Embryonic facial prominence (tissue), 1 donor: ENCODE measurements around the gene ATP6V1B1.

ENCODE experiments used
- DNase-seq: peaks from one replicate; pipeline ENCODE4 v3.0.0-alpha.2; 2016; ENCODE audit errors: extremely low spot score

The ATP6V1B1 gene

DNA sequence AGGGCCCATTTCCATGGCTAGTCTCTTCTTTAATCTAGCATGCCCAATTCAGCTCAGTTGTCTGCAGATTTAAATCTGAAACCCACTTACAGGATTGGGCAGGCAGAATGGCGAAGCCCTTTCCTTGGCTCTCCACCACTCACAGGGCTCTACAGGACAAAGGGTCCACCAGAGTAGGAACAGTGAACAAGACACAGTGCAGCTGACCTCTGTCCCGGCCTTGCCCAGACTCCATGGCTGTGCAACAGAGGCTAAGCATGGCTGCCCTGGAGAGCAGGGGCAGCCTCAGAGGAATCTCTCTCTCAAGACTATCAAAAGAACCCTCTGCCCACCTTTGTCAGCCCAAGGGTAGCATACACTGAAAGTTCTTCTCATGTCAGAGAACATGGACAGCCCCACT lies 9.7 kb upstream of the ATP6V1B1 start:
- DNase-seq = no peak

DNA sequence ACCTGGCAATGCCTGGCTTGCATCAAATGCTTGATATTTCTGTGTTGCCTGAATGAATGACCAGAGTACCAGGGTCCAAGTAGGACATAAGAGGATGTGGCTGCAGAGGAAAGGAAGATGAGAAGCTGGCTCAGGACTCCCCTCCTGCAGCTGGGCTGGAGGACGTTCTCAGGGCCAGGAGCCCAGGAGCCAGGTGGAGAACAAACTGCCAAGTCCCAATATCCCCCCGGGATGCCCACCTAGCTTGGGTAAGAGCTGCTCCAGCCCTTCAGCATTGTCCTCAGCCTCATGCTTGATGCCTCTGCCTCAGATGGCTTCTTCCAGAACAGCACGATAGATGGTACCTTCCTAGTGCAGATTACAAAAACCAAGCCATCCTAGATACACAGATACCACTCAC lies 8.6 kb upstream of the ATP6V1B1 start:
- DNase-seq = no peak

DNA sequence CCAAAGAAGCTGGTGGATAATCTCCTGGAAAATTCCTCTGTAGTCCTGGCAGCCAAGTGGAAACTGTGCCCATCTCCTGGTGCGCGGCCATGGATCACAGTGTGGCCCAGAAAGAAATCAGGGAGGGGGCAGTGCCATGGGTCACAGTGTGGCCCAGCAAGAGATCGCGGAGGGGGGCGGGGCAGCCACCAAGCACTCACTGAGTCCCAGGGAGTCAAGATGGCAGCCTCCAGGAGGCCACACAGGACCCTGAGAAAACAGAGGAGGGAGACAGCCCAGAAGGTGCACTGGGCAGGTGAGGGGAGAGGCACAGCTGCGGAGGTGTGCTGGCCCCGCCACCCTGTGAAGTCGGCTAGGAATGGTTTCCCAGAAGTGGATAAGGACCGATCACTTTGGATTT lies 8.1 kb upstream of the ATP6V1B1 start:
- DNase-seq = no peak

DNA sequence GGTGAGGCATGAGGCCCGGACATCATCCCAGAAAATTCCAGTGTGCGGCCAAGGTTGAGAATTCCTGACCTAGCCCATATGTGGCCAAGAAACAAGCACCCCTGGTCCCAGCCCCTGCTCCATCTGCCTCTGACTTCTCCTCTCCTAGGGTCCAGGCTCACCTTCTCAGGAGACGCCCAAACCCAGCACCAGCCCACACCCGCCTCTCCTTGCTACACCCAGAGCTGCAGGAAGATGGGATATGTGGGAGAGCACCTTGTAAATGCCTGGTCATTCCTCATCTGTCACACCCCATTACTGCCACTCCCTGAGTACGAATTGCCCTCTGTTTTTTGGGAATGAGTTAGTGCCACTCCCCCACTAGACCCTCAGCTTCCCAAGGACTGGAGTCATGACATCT lies 7.3 kb upstream of the ATP6V1B1 start:
- DNase-seq = no peak

DNA sequence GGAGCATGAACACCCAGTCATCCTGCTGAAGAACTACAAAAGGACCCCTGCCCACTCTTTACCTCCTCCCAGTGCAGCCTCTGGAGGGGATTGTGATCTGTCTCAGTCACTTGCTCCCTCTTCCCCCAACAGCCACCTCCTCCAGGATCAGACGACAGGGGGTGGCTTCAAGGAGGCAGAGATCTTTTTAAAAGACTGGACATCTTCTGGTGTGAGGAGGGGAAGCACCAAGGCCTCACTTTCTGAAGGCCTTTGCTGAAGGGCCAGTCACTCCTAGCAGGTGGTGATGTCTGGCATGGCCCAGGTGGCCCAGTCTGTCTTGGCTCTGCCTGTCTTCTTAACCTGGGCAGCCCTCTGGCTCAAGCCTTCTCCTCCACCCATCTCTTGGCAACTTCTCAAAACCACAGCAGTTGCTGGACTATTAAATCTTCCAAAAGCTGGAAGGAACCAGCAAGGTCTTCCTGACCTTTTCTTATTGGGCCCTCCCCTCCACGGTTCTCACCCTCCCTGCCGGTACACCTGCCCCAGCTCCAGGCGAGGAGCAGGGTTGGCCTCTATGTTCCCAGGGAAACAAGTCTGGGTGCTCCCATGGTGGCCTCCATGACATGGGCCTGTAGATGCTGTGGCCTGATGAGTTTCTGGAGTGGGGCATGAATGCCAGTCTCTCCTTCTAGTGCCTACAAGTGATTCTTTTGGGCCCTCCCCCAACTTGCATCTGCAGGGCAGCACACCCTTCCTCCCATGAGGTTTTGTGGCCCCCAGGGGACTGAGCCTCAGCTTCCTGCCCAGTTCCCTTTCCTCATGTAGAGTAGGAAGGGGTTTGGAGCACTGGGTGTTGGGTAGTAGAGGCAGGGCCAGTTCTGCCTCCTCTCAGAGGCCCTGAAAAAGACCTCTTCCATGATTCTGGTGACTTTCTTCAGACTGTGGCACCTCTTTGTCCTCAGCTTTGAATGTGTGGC lies 5.0 kb upstream of the ATP6V1B1 start:
- no peak for DNase-seq

DNA sequence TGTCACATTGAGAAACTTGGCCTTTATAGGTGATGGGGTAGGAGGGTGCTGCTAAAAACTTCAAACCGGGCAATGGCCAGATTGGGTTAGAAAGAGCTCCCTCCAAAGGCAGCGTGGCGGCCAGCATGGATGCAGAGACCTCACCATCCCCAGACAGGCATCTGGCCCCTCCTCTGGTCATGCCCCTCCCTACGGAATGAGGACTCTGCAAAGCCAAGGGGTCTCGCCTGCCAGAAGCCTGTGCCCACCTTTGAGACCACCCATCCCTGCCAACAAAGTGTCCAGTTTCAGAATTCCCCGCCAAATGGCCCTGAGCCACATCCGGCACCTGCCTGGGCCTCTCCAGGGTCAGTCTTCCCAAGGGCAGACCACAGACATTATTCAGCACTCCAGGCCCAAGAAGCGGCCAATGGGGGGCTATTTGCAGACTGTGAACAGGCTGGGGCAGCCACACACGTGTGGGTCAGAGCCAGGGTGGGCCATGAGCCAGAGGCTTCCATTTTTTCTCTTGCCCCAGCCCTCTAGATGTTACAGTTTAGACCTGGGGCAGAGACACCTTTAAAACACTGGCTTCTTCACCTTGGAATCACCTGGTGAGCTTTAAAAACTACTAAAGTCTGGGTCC lies 4.2 kb upstream of the ATP6V1B1 start:
- DNase-seq = no peak

DNA sequence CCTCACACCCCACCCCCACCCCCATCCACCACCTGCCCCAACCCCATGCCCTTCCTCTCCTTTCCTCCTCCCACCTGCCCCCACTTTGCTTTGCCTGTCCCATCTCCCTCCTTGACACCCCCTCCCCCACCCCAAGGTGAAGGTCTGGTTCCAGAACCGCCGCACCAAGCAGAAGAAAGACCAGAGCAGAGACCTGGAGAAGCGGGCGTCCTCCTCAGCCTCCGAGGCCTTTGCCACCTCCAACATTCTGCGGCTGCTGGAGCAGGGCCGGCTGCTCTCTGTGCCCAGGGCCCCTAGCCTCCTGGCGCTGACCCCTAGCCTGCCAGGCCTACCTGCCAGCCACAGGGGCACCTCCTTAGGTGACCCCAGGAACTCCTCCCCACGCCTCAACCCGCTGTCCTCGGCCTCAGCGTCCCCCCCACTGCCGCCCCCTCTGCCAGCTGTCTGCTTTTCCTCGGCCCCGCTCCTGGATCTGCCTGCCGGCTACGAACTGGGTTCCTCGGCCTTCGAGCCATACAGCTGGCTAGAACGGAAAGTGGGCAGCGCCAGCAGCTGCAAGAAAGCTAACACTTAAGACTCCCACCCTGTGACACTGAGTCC lies 3.0 kb upstream of the ATP6V1B1 start:
- no peak for DNase-seq

DNA sequence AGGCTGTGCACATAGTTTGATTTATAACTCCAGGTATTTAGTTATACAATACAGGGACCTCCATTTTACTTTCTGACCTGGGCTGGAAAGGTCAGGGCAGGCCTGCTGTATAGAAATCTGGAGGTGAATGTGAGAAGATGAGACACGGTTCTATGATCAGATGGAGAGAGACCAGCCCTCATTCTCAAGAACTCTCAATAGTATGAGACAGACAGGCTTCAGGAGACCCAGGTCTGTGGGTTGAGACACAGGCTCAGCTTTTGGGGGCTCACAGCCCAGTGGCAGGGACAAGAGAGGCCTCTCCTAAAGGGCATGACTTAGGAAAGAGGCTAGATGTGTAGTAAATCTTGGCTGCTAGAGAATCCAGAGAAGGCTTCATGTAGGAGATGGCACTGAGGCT lies 719 bp upstream of the ATP6V1B1 start:
- DNase-seq = no peak

DNA sequence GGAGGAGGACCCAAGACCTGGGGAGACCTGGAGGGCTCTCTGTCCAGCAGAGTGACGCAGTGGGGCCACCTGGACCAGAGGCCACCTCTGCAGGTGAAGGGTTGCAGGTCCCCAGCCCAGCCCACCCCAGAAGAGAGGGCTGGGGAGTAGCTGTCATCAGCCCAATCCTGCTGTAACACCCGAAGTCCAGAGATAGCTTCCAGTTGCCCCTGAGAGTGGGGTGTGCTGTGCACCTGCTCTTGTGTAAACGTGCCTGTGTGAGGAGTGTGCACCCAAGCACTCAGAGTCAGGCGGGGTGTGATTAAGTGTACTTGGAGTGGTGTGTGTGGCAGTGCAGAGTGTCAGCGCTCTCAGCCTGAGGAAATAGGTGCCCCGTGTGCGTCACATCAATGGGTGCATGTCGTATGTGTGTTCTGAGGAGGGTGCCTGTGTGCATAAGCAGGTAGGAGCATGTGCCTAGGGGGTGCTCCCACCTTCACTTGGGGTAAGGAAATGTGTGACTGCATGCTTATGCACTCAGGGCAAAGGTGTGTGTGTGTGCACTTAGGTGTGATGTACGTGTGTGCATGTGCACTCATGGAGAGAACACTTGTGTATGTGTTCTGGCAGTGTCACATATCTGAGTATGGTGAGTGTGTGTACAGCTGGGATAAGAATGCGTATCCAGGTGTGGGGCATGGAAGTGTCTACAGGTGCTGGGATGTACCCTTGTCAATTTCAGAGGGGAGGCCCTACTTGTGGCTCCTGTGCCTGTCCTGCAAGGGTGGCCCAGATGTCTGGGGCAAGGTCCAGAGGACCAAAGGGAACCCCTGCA lies 672 bp downstream of the ATP6V1B1 start:
- DNase-seq = no peak

DNA sequence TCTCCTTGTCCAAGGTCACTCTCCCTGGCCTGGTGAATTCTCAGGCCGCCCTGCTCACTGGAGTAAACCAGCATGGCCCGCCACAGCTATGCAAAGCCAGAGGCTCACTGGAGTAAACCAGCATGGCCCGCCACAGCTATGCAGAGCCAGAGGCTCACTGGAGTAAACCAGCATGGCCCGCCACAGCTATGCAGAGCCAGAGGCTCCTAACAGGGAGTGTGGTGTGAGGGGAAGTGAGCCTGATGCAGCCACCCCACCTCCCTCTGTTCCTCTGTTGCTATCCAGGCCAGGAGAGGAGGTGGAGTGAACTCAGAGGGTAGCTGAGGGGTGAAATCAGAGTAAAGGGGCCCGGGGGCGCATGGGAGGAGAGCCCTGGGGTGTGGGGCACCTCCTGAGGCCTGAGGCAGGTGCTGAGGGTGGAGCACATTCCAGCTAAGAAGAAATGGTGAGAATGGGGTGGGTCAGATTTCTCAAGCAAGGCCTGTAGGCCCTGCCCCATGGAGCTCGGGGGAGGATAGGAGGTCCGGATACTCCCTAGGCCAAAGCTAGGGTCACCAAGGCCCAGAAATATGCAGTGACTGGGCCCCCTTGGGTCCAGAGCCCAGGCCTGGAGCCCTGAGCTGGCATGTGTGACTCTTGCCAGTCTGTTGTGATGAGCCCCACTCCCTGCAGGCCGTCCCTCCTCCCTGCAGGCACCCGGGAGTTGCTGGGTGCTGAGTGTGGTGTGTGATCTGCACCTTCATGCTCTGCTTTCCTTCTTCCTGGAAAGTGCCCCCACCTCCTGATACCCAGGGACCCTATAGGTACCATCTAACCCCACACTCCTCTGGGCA lies 1.5 kb downstream of the ATP6V1B1 start:
- no peak for DNase-seq

DNA sequence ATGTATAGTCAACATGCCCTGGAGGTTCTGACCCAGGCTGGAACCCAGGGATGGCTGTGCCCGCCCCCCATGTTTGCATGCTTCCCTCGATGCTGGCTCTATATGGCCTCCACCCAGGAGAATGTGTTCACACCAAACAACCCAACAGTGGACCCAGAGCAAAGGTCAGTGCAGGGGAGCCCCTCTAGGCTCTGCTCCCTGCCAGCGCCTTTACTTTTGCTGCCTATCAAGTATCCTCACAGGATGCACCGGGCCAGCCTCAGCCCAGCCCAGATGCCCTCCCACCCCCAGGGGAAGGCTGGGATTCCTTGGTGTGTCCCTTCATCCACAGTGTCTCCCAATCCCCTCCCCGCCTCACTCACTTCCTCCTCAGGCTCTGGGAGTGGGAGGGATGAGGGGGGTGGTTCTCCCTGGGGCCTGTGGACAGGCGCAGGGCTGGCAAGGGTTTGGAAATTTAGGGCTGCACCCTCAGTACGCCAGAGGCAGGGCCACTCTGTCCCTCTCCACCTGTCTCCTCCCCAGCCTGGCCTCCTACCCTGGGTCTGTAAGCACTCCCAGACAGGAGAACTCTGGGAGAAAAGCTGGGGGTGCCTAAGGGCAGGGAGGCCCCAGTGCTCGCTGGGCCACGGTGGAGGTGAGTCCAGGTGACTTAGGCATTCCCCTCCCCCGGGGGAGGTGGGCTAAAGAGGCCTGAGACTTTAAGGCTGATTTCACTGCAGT lies 2.3 kb downstream of the ATP6V1B1 start:
- no peak for DNase-seq

DNA sequence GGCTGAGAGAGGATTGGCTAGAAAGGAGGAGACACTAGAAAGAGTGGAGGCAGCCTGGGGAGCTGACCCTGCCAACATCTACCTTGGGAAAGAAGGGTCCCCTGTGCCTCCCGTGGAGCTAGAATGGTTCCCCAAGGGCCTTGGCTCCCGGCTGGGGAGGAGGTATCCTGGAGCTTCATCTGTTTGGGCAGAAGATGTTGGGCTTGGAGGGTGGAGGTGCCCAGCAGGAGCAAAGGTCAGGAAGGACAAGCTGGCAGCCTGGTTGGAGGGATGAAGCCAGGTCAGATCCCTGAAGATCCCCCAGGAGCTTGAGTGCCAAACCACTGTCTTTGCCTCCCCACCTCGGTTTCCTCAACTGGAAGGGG lies 2.9 kb downstream of the ATP6V1B1 start:
- no peak for DNase-seq

DNA sequence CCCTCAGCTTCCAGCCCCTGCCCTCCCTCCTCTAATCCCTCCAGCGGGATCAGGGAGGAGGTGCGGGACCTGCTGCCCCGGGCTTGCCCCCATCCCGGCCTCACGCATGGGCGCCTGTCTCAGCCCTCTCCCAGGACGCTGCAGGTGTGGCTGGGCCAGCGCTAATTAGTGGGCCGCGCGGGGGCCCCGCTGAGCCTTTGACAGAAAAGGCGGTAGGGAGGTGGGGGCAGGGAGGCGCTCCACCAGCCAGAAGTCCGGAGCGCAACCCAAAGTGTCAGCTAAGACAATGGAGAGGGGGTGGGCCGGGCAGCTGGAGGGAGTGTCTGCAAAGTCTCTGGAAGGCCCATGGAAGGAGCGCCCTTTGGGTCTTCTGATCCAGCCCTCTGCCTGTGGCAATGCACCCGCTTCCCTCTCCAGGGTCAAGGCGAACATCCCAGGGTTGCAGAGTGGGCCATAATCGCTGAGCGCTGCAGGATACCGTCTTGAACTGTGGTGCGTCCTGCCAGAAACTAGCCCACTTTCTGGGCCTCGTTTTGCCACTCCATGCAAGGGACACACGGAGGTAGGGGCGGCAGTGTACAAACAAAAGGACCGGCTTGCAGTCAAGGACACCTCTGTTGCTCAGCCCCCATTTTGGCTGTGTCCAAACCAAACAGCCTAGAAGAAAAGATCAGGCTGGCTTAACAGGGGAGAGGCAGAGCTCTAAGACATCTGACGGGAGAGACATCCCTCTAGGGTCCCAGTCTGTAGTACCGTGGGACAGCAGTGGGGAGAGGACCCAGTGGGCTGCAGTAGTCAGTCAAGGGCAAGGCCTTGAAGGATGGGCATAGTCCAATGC lies 3.5 kb downstream of the ATP6V1B1 start:
- no peak for DNase-seq

DNA sequence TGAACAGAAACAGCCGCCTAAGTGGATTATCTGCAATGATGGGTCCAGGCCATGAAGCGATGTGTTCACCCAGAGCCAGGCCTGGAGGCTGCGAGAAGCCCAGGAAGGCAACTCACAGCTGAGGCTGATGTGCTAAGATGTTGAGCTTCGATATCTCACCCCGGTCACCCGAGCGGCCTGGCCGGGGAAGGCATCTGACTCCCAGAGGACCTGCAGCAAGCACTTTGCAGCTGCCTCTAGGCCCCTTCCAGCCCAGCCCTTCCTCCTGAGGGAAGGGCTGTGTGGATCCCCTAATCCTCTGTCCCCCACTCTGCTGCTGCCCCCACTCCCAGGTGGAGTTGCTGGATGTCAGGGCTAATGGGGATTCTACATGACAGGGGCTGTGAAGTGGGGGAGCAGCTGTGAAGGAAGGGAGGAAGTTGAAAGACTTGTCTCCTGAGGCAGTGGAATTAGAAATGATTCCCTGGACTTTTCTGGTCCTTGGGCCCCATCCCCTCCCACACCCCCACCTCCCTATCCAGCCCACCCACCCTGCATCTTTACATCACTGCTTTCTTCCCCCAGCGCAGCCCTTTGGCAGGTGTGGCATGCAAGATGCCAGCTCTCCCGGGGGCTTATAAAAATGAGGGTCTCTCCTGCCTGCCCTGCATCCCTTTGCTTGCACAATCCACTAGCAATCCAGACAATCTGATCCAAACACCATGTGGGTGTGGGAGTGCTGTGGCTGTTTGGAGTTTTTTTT lies 4.3 kb downstream of the ATP6V1B1 start:
- no peak for DNase-seq

DNA sequence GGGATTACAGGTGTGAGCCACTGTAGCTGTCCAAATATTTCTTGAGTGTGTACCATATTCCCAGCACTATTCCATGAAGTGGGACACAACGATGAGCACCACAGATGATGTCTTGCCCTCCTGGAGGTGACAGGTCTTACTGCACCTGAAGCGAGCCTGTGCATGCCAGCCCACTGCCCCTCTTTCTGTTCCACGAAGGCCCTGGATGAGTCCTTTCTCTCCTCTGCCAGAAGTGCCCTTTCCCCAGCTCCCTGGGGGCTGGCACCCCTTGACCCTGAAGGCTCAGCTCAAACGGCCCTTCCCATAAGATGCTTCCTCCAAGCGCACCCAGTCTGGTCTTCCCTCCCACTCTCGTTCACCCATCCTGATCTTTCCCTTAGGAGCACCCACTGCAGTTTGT lies 5.5 kb downstream of the ATP6V1B1 start:
- no peak for DNase-seq

DNA sequence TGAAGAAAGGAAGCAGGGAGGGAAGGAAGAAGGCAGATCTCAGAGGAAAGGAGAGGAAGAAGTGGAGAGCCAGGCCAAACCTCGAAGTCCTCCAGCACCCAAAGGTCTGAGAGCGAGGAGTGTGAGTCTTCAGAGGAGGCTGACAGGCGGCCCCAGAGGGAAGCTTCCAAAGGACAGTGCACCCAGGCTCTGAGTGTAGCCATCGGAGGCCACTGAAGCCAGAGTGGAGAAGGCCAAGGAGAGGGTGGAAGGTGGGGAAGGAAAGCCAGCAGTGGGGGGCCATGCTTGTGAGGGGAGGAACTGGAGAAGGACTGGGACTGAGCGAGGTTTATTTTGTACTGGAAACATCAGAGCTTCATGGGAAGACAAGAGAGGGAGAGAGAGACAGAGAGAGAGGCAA lies 6.0 kb downstream of the ATP6V1B1 start:
- no peak for DNase-seq

DNA sequence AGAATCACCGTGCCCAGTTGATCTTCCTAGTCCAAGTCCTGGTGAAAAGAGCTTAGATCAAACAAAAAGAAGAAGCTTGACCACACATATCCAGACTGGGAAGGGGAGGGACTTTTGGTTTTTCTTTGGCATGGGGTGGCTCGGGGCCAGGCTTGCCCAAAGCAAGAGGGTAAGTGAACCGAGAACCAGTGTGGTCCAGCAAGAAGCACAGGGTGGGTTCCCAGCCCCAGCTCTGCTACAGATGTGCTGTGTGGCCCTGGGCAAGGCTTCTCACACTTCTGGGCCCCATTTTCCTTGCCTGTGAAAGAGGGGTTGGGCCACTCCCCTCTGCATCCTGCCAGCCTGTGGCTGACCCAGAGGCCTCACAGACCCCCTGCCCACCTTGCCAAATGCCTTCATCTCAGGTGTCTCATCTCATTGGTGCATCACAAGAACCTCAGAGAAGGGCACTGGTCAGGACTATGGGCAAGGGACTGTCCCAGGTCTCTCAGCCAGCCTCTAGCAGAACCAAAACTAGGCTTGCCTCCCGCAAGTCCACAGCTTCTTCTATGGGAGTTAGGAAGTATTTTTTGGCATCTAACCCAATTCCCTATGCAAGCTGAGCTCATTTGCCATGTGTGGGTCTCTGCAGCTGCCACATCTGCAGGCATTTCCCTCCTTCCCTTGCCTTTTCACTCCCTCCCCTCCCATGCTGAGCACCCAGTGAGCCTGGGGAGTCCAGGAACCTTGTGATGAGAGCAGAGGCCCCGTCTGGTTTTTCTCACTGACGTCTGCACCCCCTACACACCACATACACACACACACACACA lies 6.9 kb downstream of the ATP6V1B1 start:
- DNase-seq = no peak
